Sigmoid colon (tissue), 4 donors: ENCODE results near the gene KIAA1614.

Experiments
- CTCF ChIP-seq, 4 experiments: fragments of 450-650 bp in 3 of 4; fragments of 200-600 bp in 1 of 4; IDR thresholded peaks; one replicate each; pipeline ENCODE4 v1.5.1; 2016 to 2019; ENCODE audit warnings: antibody characterized with exemption in 4 of 4, mild to moderate bottlenecking in 3 of 4, moderate library complexity in 2 of 4
- EP300 ChIP-seq, 4 donors: sonication (generic); formaldehyde crosslinking; IDR thresholded peaks; one replicate each; pipeline ENCODE4 v1.6.1; 2017; ENCODE audit warnings: antibody characterized with exemption in 4 of 4
- POLR2A ChIP-seq, 2 donors: fragments of 450-650 bp; IDR thresholded peaks; one replicate each; pipeline ENCODE4 v1.6.1; 2016; ENCODE audit warnings: antibody characterized with exemption in 2 of 2, mild to moderate bottlenecking in 2 of 2, moderate library complexity in 2 of 2
- POLR2AphosphoS5 ChIP-seq, 4 donors: sonication (generic); formaldehyde crosslinking; IDR thresholded peaks; one replicate each; pipeline ENCODE4 v1.6.1; 2017; ENCODE audit warnings: antibody characterized with exemption in 4 of 4

- TF ChIP-seq CTCF (IDR thresholded peaks at IDR 0.05): no peak
- TF ChIP-seq POLR2A (IDR thresholded peaks at IDR 0.05): no peak
- no peak for TF ChIP-seq POLR2AphosphoS5 (IDR thresholded peaks at IDR 0.05)
- TF ChIP-seq EP300 (IDR thresholded peaks at IDR 0.05): no peak
Observed at GRCh38 chr1:180981596-180982387, 69.1 kb downstream of the KIAA1614 start.
